Measurements from ENCODE around the gene ELAC2.

ELAC2 gene

GRCh38 chr17:13029340-13029739 is 11.5 kb upstream of the ELAC2 start:
- Mint-ChIP-seq H3K4me3 (no peak overlapping the region), H3K36me3 (no peaks in the 10 kb centered on the region), H3K9me3 (no peaks in the 10 kb centered on the region), H3K4me1 (peaks cover 8% of the 10 kb centered on the region), H3K27ac (no peak overlapping the region)
- ATAC-seq = no peak
- DNase-seq (ENCODE audit: low spot score in 2 of 2) = no peak

- H3K36me3 Mint-ChIP-seq = no peaks in the 10 kb centered on the region
- H3K27ac Mint-ChIP-seq = no peak overlapping the region
- ATAC-seq (no peak), DNase-seq (ENCODE audit: low spot score in 2 of 2) (no peak)
- no peak overlapping the region for H3K4me3 Mint-ChIP-seq
- no peaks in the 10 kb centered on the region for H3K9me3 Mint-ChIP-seq
- H3K4me1 Mint-ChIP-seq = peaks cover 11% of the 10 kb centered on the region
Observed at GRCh38 chr17:13027246-13027645, 9.4 kb upstream of the ELAC2 start.

- H3K4me1 Mint-ChIP-seq = peaks cover 11% of the 10 kb centered on the region
- no peak for ATAC-seq
- H3K36me3 Mint-ChIP-seq = no peaks in the 10 kb centered on the region
- H3K27ac Mint-ChIP-seq = peak overlapping the region; percentile 33
- no peak for DNase-seq (ENCODE audit: low spot score in 2 of 2)
- H3K4me3 Mint-ChIP-seq = no peak overlapping the region
- H3K9me3 Mint-ChIP-seq = no peaks in the 10 kb centered on the region
Observed at GRCh38 chr17:13025687-13026086, 7.9 kb upstream of the ELAC2 start.

DNA sequence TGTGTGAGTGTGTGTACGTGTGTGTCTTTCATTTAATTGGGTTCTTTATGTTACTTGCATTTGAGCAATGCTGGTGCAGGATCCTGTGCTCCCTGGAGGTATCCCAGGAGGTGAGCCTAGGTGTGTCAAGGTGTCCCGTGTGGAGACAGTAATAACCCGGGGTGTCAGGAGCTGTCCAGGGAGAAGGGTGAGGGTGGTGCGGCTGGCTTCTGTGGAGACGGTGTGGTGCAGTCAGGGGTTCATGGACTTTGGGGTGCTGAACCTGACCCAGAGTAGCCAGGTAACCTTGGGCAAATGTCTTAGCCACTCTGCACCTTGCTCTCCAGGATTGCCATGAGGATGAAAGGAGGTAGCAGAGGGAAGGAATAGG is 7.4 kb upstream of the ELAC2 start:
- H3K36me3 Mint-ChIP-seq = no peaks in the 10 kb centered on the region
- H3K9me3 Mint-ChIP-seq = no peaks in the 10 kb centered on the region
- DNase-seq (ENCODE audit: low spot score in 2 of 2) = no peak
- H3K4me1 Mint-ChIP-seq = peaks cover 11% of the 10 kb centered on the region
- ATAC-seq = no peak
- no peak overlapping the region for H3K4me3 Mint-ChIP-seq
- no peak overlapping the region for H3K27ac Mint-ChIP-seq

DNA sequence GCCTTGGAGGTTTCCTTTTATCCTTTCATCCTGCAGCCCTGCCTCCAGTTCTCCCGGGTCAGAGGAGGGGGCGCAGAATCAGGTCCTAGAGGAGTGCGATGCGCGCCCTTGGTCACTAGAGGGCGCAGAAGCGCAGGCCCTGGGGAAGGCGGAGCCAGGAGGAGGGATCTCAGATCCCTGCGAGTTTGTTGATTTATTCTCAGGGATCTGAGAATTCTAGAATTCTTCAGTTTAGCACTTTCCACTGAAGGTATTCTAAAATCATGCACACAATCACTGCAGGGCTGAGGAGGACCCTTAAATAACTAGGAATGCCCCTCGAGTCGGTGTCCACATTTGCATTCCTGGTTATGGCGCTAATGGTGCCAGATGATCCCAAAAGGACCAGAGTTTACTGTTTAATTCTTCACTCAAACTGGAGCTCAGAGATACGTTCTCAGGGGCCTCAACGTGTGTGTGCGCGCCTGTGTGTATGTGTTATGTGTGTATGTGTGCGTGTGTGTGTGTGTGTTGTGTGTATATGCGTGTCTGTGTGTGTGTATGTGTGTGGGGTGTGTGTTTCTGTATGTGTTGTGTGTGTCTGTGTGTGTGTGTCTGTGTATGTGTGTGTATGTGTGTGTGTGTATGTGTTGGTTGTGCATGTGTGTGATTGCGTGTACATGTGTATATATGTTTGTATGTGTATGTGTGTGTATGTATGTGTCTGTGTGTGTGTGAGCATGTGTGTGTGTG is 6.9 kb upstream of the ELAC2 start:
- Mint-ChIP-seq H3K36me3 (no peaks in the 10 kb centered on the region), H3K9me3 (no peaks in the 10 kb centered on the region), H3K27ac (no peak overlapping the region), H3K4me1 (peaks cover 11% of the 10 kb centered on the region), H3K4me3 (peak overlapping the region; percentile 14)
- ATAC-seq = peak; percentile 81
- peak; percentile 65 to 83 for DNase-seq (ENCODE audit: low spot score in 2 of 2)

- DNase-seq (ENCODE audit: low spot score in 2 of 2) (no peak), ATAC-seq (no peak)
- H3K4me1 Mint-ChIP-seq = peaks cover 11% of the 10 kb centered on the region
- no peaks in the 10 kb centered on the region for H3K36me3 Mint-ChIP-seq
- peak overlapping the region; percentile 14 for H3K4me3 Mint-ChIP-seq
- no peaks in the 10 kb centered on the region for H3K9me3 Mint-ChIP-seq
- H3K27ac Mint-ChIP-seq = no peak overlapping the region
Observed at GRCh38 chr17:13024016-13024415, 6.2 kb upstream of the ELAC2 start.

- Mint-ChIP-seq H3K4me3 (peak overlapping the region; percentile 97), H3K9me3 (no peaks in the 10 kb centered on the region), H3K36me3 (peaks cover 62% of the 10 kb centered on the region), H3K27ac (peak overlapping the region; percentile 97), H3K4me1 (peaks cover 29% of the 10 kb centered on the region)
- DNase-seq (ENCODE audit: low spot score in 2 of 2) = no peak
- ATAC-seq = peak; percentile 27
Observed at GRCh38 chr17:13016881-13017654, 759 bp downstream of the ELAC2 start.

GRCh38 chr17:13014801-13015200 is 3.0 kb downstream of the ELAC2 start:
- DNase-seq (ENCODE audit: low spot score in 2 of 2) = no peak
- ATAC-seq = no peak
- no peaks in the 10 kb centered on the region for H3K9me3 Mint-ChIP-seq
- no peak overlapping the region for H3K4me3 Mint-ChIP-seq
- H3K27ac Mint-ChIP-seq = peak overlapping the region; percentile 88
- H3K36me3 Mint-ChIP-seq = peaks cover 84% of the 10 kb centered on the region
- peaks cover 29% of the 10 kb centered on the region for H3K4me1 Mint-ChIP-seq

DNA sequence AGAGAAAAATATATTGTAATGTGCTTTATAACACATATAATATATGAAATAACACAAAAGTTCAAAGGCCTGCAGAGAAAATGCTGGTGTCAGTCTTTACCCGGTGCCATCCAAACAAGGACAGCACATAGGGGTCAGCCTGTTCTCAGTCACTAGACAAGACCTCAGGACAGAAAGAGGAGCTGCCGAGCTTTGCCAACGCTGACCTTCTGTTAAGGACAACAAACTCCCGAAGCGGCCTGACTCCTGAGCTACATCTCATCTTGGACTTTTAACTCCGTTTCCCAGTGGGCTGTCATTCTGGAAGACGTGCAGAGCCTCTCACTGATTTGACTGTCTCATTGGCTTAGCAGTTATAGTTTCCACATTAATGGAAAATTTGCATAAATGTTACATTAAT is 6.9 kb downstream of the ELAC2 start:
- Mint-ChIP-seq H3K9me3 (no peaks in the 10 kb centered on the region), H3K4me1 (peaks cover 17% of the 10 kb centered on the region), H3K27ac (no peak overlapping the region), H3K36me3 (peaks cover 100% of the 10 kb centered on the region), H3K4me3 (no peak overlapping the region)
- DNase-seq (ENCODE audit: low spot score in 2 of 2) (no peak), ATAC-seq (no peak)

DNA sequence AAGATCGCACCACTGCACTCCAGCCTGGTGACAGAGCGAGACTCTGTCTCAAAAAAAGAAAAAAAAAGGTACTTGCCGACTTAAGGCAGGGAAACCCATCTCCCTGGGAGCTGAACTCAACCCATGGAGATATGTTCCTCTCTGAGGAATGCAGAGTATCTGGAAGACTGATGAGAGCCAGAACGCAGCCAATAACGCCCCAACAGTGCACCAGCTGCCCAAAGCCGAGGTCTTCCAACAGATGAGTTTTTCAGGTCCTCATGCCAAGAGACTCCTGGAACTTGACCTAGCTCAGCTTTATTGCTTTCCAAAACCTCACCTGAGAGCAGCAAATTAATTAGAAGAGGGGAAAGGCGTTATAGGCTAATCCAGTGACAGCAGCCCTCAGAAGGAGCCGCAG is 9.4 kb downstream of the ELAC2 start:
- Mint-ChIP-seq H3K9me3 (no peaks in the 10 kb centered on the region), H3K36me3 (peaks cover 99% of the 10 kb centered on the region)
- no peak for ATAC-seq

GRCh38 chr17:13005530-13005929 is 12.3 kb downstream of the ELAC2 start:
- no peaks in the 10 kb centered on the region for H3K4me1 Mint-ChIP-seq
- DNase-seq (ENCODE audit: low spot score in 2 of 2) (no peak), ATAC-seq (no peak)
- H3K4me3 Mint-ChIP-seq = no peak overlapping the region
- H3K27ac Mint-ChIP-seq = no peak overlapping the region
- no peaks in the 10 kb centered on the region for H3K9me3 Mint-ChIP-seq
- peaks cover 69% of the 10 kb centered on the region for H3K36me3 Mint-ChIP-seq

More for the DNA sequence above, 9.4 kb downstream of the ELAC2 start:
- no peak overlapping the region for H3K4me3 Mint-ChIP-seq
- H3K27ac Mint-ChIP-seq = no peak overlapping the region
- no peaks in the 10 kb centered on the region for H3K4me1 Mint-ChIP-seq
- no peak for DNase-seq (ENCODE audit: low spot score in 2 of 2)

DNA sequence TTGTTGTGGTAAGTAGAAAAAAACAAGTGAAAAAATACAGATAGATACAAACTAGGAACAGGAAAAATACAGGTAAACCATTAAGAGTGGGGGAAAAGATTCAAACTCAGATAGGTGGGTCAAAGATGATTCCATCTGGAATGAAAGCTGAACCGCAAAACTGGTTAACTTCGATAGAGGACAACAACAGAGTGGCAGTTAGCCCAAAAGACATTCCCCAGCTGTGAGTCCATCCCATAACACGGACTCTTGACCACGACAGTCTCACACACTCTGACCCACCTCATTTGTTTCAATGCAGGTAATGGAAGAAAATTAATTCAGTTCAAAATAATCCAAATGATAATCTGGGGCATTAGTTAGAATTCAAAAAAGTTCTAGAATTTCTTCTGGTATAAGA is 13.5 kb downstream of the ELAC2 start:
- H3K9me3 Mint-ChIP-seq = no peaks in the 10 kb centered on the region
- no peak for ATAC-seq
- no peak for DNase-seq (ENCODE audit: low spot score in 2 of 2)
- H3K27ac Mint-ChIP-seq = no peak overlapping the region
- H3K36me3 Mint-ChIP-seq = peaks cover 57% of the 10 kb centered on the region
- H3K4me3 Mint-ChIP-seq = no peak overlapping the region
- no peaks in the 10 kb centered on the region for H3K4me1 Mint-ChIP-seq

DNA sequence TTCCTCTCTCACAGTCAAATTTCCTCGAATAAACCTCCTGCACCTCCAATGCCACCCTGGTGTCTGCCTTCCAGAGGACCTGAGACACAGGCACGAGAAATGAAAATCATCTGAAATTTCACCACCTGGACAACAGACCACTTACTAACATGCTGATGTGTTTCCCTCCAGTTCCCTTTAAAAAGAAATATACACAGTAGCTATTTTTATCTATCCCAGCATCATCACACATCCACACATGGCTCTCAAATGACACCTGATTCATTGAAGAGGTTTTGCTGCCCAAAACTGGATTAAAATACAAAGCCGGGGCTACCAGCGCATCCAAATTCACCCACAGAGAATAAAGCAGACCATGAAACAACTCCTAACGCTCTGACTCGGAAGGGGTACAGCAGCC is 13.9 kb downstream of the ELAC2 start:
- Mint-ChIP-seq H3K4me1 (no peaks in the 10 kb centered on the region), H3K27ac (no peak overlapping the region), H3K9me3 (no peaks in the 10 kb centered on the region), H3K36me3 (peaks cover 53% of the 10 kb centered on the region), H3K4me3 (no peak overlapping the region)
- DNase-seq (ENCODE audit: low spot score in 2 of 2) (no peak), ATAC-seq (no peak)

GRCh38 chr17:13003454-13003851 is 14.4 kb downstream of the ELAC2 start:
- DNase-seq (ENCODE audit: low spot score in 2 of 2) (no peak), ATAC-seq (no peak)
- no peaks in the 10 kb centered on the region for H3K4me1 Mint-ChIP-seq
- no peak overlapping the region for H3K4me3 Mint-ChIP-seq
- no peaks in the 10 kb centered on the region for H3K9me3 Mint-ChIP-seq
- peaks cover 48% of the 10 kb centered on the region for H3K36me3 Mint-ChIP-seq
- no peak overlapping the region for H3K27ac Mint-ChIP-seq

DNA sequence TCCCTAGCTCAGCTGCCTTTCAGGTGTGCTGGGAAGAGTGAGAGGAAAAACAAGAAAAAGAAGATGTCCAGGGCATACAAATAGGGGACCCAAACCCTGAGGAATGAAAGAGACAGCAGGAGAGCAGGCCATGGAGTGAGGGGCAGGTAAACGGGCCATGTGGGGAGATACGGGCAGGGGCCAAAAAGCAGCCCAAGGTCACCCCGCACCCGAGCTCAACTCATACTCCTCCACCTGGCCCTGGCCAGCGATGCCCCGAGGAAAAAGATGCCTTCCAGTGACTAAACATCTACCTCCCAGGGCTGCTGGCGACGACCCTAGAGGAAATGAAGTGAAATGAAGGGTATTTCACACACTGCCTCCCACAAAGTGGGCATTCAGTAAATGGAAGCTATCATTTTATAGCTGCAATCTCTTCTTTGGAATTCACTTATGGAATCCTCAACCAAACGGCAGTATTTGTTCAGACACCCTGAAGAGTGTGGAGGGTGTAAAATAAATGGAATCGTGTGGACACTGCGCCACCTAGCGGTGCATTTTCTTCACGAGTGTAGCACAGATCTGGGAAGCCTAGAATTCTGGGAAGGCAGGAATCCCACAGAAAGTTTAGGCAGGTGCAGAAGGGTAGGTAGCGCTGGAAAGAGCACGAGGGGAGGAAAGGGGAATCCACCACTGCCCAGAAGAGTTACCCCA is 14.9 kb downstream of the ELAC2 start:
- Mint-ChIP-seq H3K4me3 (no peak overlapping the region), H3K36me3 (peaks cover 43% of the 10 kb centered on the region), H3K4me1 (no peaks in the 10 kb centered on the region), H3K9me3 (no peaks in the 10 kb centered on the region), H3K27ac (no peak overlapping the region)
- ATAC-seq (no peak), DNase-seq (ENCODE audit: low spot score in 2 of 2) (peak; percentile 28 to 55)
